ENCODE results near the gene SMARCA4.

Gene SMARCA4

GRCh38 chr19:11012507-11012906, 51.7 kb downstream of the SMARCA4 start:
- DNase-seq (ENCODE audit: low spot score): no peak

GRCh38 chr19:11013771-11014170, 52.9 kb downstream of the SMARCA4 start:
- no peak for DNase-seq (ENCODE audit: low spot score)

GRCh38 chr19:11014403-11014911, 53.6 kb downstream of the SMARCA4 start:
- no peak for DNase-seq (ENCODE audit: low spot score)

- no peak for DNase-seq (ENCODE audit: low spot score)
These were observed 55.8 kb downstream of the SMARCA4 start for GRCh38 chr19:11016631-11017030.

GRCh38 chr19:11017275-11018035, 56.6 kb downstream of the SMARCA4 start:
- no peak for DNase-seq (ENCODE audit: low spot score)

- DNase-seq (ENCODE audit: low spot score): no peak
These were observed 57.3 kb downstream of the SMARCA4 start for GRCh38 chr19:11018179-11018578.

GRCh38 chr19:11018763-11019162, 57.9 kb downstream of the SMARCA4 start:
- no peak for DNase-seq (ENCODE audit: low spot score)

GRCh38 chr19:11019262-11019661, 58.4 kb downstream of the SMARCA4 start:
- DNase-seq (ENCODE audit: low spot score): no peak

- no peak for DNase-seq (ENCODE audit: low spot score)
These were observed 59.0 kb downstream of the SMARCA4 start for GRCh38 chr19:11019824-11020223.

GRCh38 chr19:11020423-11020822, 59.6 kb downstream of the SMARCA4 start:
- DNase-seq (ENCODE audit: low spot score): no peak

- DNase-seq (ENCODE audit: low spot score): no peak
These were observed 60.3 kb downstream of the SMARCA4 start for GRCh38 chr19:11020982-11021759.

GRCh38 chr19:11021760-11022144, 60.9 kb downstream of the SMARCA4 start:
- DNase-seq (ENCODE audit: low spot score): no peak

GRCh38 chr19:11023016-11023415, 62.2 kb downstream of the SMARCA4 start:
- no peak for DNase-seq (ENCODE audit: low spot score)

- no peak for DNase-seq (ENCODE audit: low spot score)
These were observed 62.9 kb downstream of the SMARCA4 start for GRCh38 chr19:11023710-11024109.

GRCh38 chr19:11024259-11024658, 63.4 kb downstream of the SMARCA4 start:
- peak; percentile 53 for DNase-seq (ENCODE audit: low spot score)

- no peak for DNase-seq (ENCODE audit: low spot score)
These were observed 64.2 kb downstream of the SMARCA4 start for GRCh38 chr19:11025006-11025405.

- no peak for DNase-seq (ENCODE audit: low spot score)
These were observed 64.6 kb downstream of the SMARCA4 start for GRCh38 chr19:11025445-11025844.

- no peak for DNase-seq (ENCODE audit: low spot score)
These were observed 65.2 kb downstream of the SMARCA4 start for GRCh38 chr19:11025997-11026396.

GRCh38 chr19:11027381-11027780, 66.6 kb downstream of the SMARCA4 start:
- no peak for DNase-seq (ENCODE audit: low spot score)

GRCh38 chr19:11028146-11028545, 67.3 kb downstream of the SMARCA4 start:
- DNase-seq (ENCODE audit: low spot score): no peak

- no peak for DNase-seq (ENCODE audit: low spot score)
These were observed 70.7 kb downstream of the SMARCA4 start for GRCh38 chr19:11031421-11032070.

GRCh38 chr19:11033251-11033650, 72.4 kb downstream of the SMARCA4 start:
- no peak for DNase-seq (ENCODE audit: low spot score)

GRCh38 chr19:11033763-11034162, 72.9 kb downstream of the SMARCA4 start:
- DNase-seq (ENCODE audit: low spot score): no peak
